AG04450 (cell line): ENCODE measurements around the gene PARM1. TPM values are rescaled to one million over a fixed set of nuclear protein-coding genes. Genes with fewer than 3 reads are reported as not detected.

Experiments
- CTCF ChIA-PET: fragments of 300-600, 350-600 bp; formaldehyde crosslinking; extraction: SDS; loops from one replicate; lab custom pipeline; 2022; ENCODE audit warnings: antibody characterized with exemption, inconsistent platforms; lab: Charles Lee
- POLR2A ChIA-PET: fragments of 350-600 bp; formaldehyde crosslinking; extraction: SDS; loops from one replicate; lab custom pipeline; 2021; ENCODE audit warnings: antibody characterized with exemption, inconsistent platforms; lab: Yijun Ruan, JAX
- DNase-seq: peaks from one replicate; pipeline ENCODE4 v3.0.0-alpha.2; 2011; ENCODE audit warnings: low read depth, low spot score
- H3K27ac ChIP-seq: one replicate; pipeline ENCODE4 v1.5.1; 2012; ENCODE audit warnings: low read depth, low read length, control low read depth
- H3K27me3 ChIP-seq: one replicate; pipeline ENCODE4 v1.6.0; 2012; ENCODE audit warnings: low read length; ENCODE audit not compliant: control insufficient read depth, insufficient read depth
- H3K4me3 ChIP-seq: 2 replicates; pipeline ENCODE4 v1.5.1; 2011; ENCODE audit warnings: mild to moderate bottlenecking, low read depth, low read length, control low read depth
- H3K9me3 ChIP-seq: 2 replicates; pipeline ENCODE4 v1.5.1; 2012; ENCODE audit warnings: low read length; ENCODE audit not compliant: control insufficient read depth, insufficient read depth
- CTCF ChIP-seq: IDR thresholded peaks from 2 replicates; pipeline ENCODE4 v1.5.1; 2011; ENCODE audit warnings: low read depth, low read length, control low read depth, inconsistent platforms
- polyA plus RNA-seq: library from polyadenylated mRNA; depleted of rRNA; stranded (reverse); fragments of >200 nt; gene quantifications from 2 replicates; pipeline ENCODE4 v1.2.3, GENCODE V29; 2011

Gene PARM1
- polyA plus RNA-seq, 1 experiment: 0.10 TPM

- Histone ChIP-seq H3K4me3 (no peak overlapping the region), H3K27ac (no peak overlapping the region), H3K27me3 (no peaks in the 10 kb centered on the region), H3K9me3 (no peaks in the 10 kb centered on the region)
- no peak for TF ChIP-seq CTCF
- ChIA-PET POLR2A (no interaction called here), CTCF (no interaction called here)
- DNase-seq: no peak
Measured at GRCh38 chr4:74970577-74970976, 37.7 kb downstream of the PARM1 start.

- POLR2A ChIA-PET: no interaction called here
- no peak for DNase-seq
- no peak for TF ChIP-seq CTCF
- no peak overlapping the region for H3K27ac ChIP-seq
- no peaks in the 10 kb centered on the region for H3K9me3 ChIP-seq
- no peaks in the 10 kb centered on the region for H3K27me3 ChIP-seq
- CTCF ChIA-PET: no interaction called here
- H3K4me3 ChIP-seq: no peak overlapping the region
Measured at GRCh38 chr4:74971862-74972261, 38.9 kb downstream of the PARM1 start.

- Histone ChIP-seq H3K27me3 (no peaks in the 10 kb centered on the region), H3K9me3 (no peaks in the 10 kb centered on the region), H3K4me3 (no peak overlapping the region), H3K27ac (no peak overlapping the region)
- DNase-seq: no peak
- ChIA-PET POLR2A (no interaction called here), CTCF (no interaction called here)
- no peak for TF ChIP-seq CTCF
Measured at GRCh38 chr4:74975082-74975481, 42.2 kb downstream of the PARM1 start.

GRCh38 chr4:74975848-74976824 is 43.2 kb downstream of the PARM1 start:
- DNase-seq: no peak
- CTCF ChIA-PET: no interaction called here
- Histone ChIP-seq H3K9me3 (no peaks in the 10 kb centered on the region), H3K27ac (no peak overlapping the region), H3K27me3 (no peaks in the 10 kb centered on the region), H3K4me3 (no peak overlapping the region)
- POLR2A ChIA-PET: no interaction called here
- no peak for TF ChIP-seq CTCF

- H3K27me3 ChIP-seq: no peaks in the 10 kb centered on the region
- CTCF ChIA-PET: no interaction called here
- no peak for TF ChIP-seq CTCF
Measured at GRCh38 chr4:74982546-74983252, 49.8 kb downstream of the PARM1 start.

More at GRCh38 chr4:74982546-74983252, 49.8 kb downstream of the PARM1 start:
- no peak overlapping the region for H3K4me3 ChIP-seq
- H3K9me3 ChIP-seq: no peaks in the 10 kb centered on the region
- H3K27ac ChIP-seq: no peak overlapping the region
- POLR2A ChIA-PET: no interaction called here
- no peak for DNase-seq
